Keratinocyte (primary cell): ENCODE data around the gene INSIG1. TPM values are rescaled to one million over a fixed set of nuclear protein-coding genes. Genes with fewer than 3 reads are reported as not detected.

ENCODE experiments used
- DNase-seq: peaks from one replicate; pipeline ENCODE4 v3.0.0-alpha.2; 2011; ENCODE audit warnings: low read depth, missing footprints, low spot score
- FAIRE-seq: peaks from 2 replicates; lab custom pipeline; 2011; peaks lifted over from hg19 to GRCh38; lab: Jason Lieb, UNC
- H2AFZ ChIP-seq: 2 replicates; pipeline ENCODE4 v1.6.0; 2012; ENCODE audit warnings: low read length, control low read depth, inconsistent platforms; ENCODE audit not compliant: control insufficient read depth
- H3K27ac ChIP-seq: 2 replicates; pipeline ENCODE4 v1.5.1; 2011; ENCODE audit warnings: low read length; ENCODE audit not compliant: control insufficient read depth, insufficient read depth
- H3K27me3 ChIP-seq: 3 replicates; pipeline ENCODE4 v1.6.0; 2011; ENCODE audit warnings: low read length; ENCODE audit not compliant: control insufficient read depth, insufficient read depth; ENCODE audit errors: extremely low read depth
- H3K36me3 ChIP-seq, 2 experiments: 2 replicates in 1 of 2; 3 replicates in 1 of 2; pipeline ENCODE4 v1.5.1; 2011; ENCODE audit warnings: low read length in 2 of 2, mild to moderate bottlenecking in 1 of 2; ENCODE audit not compliant: control insufficient read depth in 2 of 2, insufficient read depth in 2 of 2; ENCODE audit errors: extremely low read depth in 1 of 2
- H3K4me1 ChIP-seq: 3 replicates; pipeline ENCODE4 v1.5.1; 2011; ENCODE audit warnings: low read length; ENCODE audit not compliant: control insufficient read depth, insufficient read depth; ENCODE audit errors: extremely low read depth
- H3K4me2 ChIP-seq: 3 replicates; pipeline ENCODE4 v1.6.0; 2011; ENCODE audit warnings: low read depth, low read length; ENCODE audit not compliant: control insufficient read depth, insufficient read depth; ENCODE audit errors: extremely low read depth
- H3K4me3 ChIP-seq, 3 experiments: fragments of 200-600 bp in 1 of 3; sonication (generic) in 1 of 3; 2 replicates in 2 of 3; 3 replicates in 1 of 3; pipeline ENCODE4 v1.5.1; 2011 to 2016; ENCODE audit warnings: low read length in 3 of 3, mild to moderate bottlenecking in 3 of 3, control low read depth in 2 of 3, inconsistent platforms in 1 of 3, low read depth in 1 of 3, mixed read lengths in 1 of 3, mixed run types in 1 of 3, moderate library complexity in 1 of 3; ENCODE audit not compliant: control insufficient read depth in 2 of 3, insufficient read depth in 2 of 3; ENCODE audit errors: extremely low read depth in 1 of 3
- H3K79me2 ChIP-seq: 2 replicates; pipeline ENCODE4 v1.6.0; 2012; ENCODE audit warnings: low read length; ENCODE audit not compliant: control insufficient read depth, insufficient read depth
- H3K9ac ChIP-seq: 3 replicates; pipeline ENCODE4 v1.6.0; 2011; ENCODE audit warnings: low read length; ENCODE audit not compliant: control insufficient read depth, insufficient read depth; ENCODE audit errors: extremely low read depth
- H3K9me1 ChIP-seq: 3 replicates; pipeline ENCODE4 v1.6.0; 2011; ENCODE audit warnings: low read length; ENCODE audit not compliant: control insufficient read depth, insufficient read depth; ENCODE audit errors: extremely low read depth
- H3K9me3 ChIP-seq: 2 replicates; pipeline ENCODE4 v1.5.1; 2012; ENCODE audit warnings: low read depth, low read length; ENCODE audit not compliant: control insufficient read depth
- H4K20me1 ChIP-seq: 3 replicates; pipeline ENCODE4 v1.6.0; 2011; ENCODE audit warnings: low read length; ENCODE audit not compliant: control insufficient read depth, insufficient read depth; ENCODE audit errors: extremely low read depth
- CTCF ChIP-seq, 3 experiments: IDR thresholded peaks in 1 of 3; conservative IDR thresholded peaks in 1 of 3; optimal IDR thresholded peaks in 1 of 3; 2 replicates in 2 of 3; 3 replicates in 1 of 3; pipeline versions ENCODE3 to v1.5.1; 2011; ENCODE audit warnings: low read length in 3 of 3, mild to moderate bottlenecking in 3 of 3, moderate library complexity in 2 of 3, control low read depth in 1 of 3, inconsistent platforms in 1 of 3; ENCODE audit not compliant: insufficient read depth in 2 of 3; ENCODE audit errors: extremely low read depth in 1 of 3
- EZH2 ChIP-seq: IDR thresholded peaks from one replicate; pipeline ENCODE4 v1.6.1; 2012; ENCODE audit warnings: inconsistent platforms, mild to moderate bottlenecking, low read length, moderate library complexity
- dilution Hi-C: fragments of 300-500 bp; cut with MboI; formaldehyde crosslinking; loops from one replicate; pipeline ENCODE4 v1.7.0; 2020; ENCODE audit warnings: low sequenced_read_pairs; ENCODE audit not compliant: extremely low pct_ligation_motif_present
- polyA plus RNA-seq, 5 experiments: library from polyadenylated mRNA; depleted of rRNA in 3 of 5; stranded (reverse) in 3 of 5; stranded (forward) in 1 of 5; unstranded in 1 of 5; fragments of >200 nt; gene quantifications; 1 replicate in 1 of 5; 2 replicates in 3 of 5; 3 replicates in 1 of 5; pipeline versions ENCODE4 v1.2.1 to v1.2.3, GENCODE V29; 2011 to 2012; ENCODE audit warnings: missing spikeins in 2 of 5, low read depth in 1 of 5, low replicate concordance in 1 of 5

Gene INSIG1
- polyA plus RNA-seq, 1 donor (not counting 4 experiments of a cell fraction or from before 2014, with no cell fraction given): 104 TPM

- Histone ChIP-seq H3K9me3 (no peaks in the 10 kb centered on the region), H3K4me1 (peaks cover 6% of the 10 kb centered on the region), H3K4me3 (no peak overlapping the region), H4K20me1 (no peaks in the 10 kb centered on the region), H2AFZ (no peak overlapping the region), H3K4me2 (no peak overlapping the region), H3K27ac (no peak overlapping the region), H3K9ac (no peak overlapping the region), H3K27me3 (no peaks in the 10 kb centered on the region), H3K36me3 (no peaks in the 10 kb centered on the region), H3K79me2 (no peaks in the 10 kb centered on the region), H3K9me1 (no peaks in the 10 kb centered on the region)
- FAIRE-seq: no peak
- DNase-seq: no peak
- TF ChIP-seq EZH2 (no peak), CTCF (optimal IDR thresholded peaks at IDR 0.05 in 1 of 3, IDR thresholded peaks at IDR 0.05 in 1 of 3, conservative IDR thresholded peaks at IDR 0.05 in 1 of 3; ENCODE audit: extremely low read depth in 1 of 3, insufficient read depth in 2 of 3, low read length in 3 of 3) (no peak)
- dilution Hi-C loops: no loop called here
Observed at GRCh38 chr7:155260498-155260872, 37.2 kb upstream of the INSIG1 start.

GRCh38 chr7:155261031-155261985 lies 36.4 kb upstream of the INSIG1 start:
- Histone ChIP-seq H3K4me3 (no peak overlapping the region), H3K27ac (no peak overlapping the region), H3K9me3 (no peaks in the 10 kb centered on the region), H3K4me1 (peaks cover 6% of the 10 kb centered on the region), H3K36me3 (no peaks in the 10 kb centered on the region), H3K9ac (no peak overlapping the region), H3K27me3 (no peaks in the 10 kb centered on the region), H3K4me2 (no peak overlapping the region), H2AFZ (no peak overlapping the region), H4K20me1 (no peaks in the 10 kb centered on the region), H3K79me2 (no peaks in the 10 kb centered on the region), H3K9me1 (no peaks in the 10 kb centered on the region)
- dilution Hi-C loops: no loop called here
- TF ChIP-seq EZH2: no peak
- no peak for TF ChIP-seq CTCF (optimal IDR thresholded peaks at IDR 0.05 in 1 of 3, IDR thresholded peaks at IDR 0.05 in 1 of 3, conservative IDR thresholded peaks at IDR 0.05 in 1 of 3; ENCODE audit: extremely low read depth in 1 of 3, insufficient read depth in 2 of 3, low read length in 3 of 3)
- DNase-seq: no peak
- FAIRE-seq: no peak
